Measurements from ENCODE around the gene TFAP2B. TPM values are rescaled to one million over a fixed set of nuclear protein-coding genes. Genes with fewer than 3 reads are reported as not detected.

The TFAP2B gene
- total RNA-seq, 1 experiment from 2014 or later, result not detected

DNA sequence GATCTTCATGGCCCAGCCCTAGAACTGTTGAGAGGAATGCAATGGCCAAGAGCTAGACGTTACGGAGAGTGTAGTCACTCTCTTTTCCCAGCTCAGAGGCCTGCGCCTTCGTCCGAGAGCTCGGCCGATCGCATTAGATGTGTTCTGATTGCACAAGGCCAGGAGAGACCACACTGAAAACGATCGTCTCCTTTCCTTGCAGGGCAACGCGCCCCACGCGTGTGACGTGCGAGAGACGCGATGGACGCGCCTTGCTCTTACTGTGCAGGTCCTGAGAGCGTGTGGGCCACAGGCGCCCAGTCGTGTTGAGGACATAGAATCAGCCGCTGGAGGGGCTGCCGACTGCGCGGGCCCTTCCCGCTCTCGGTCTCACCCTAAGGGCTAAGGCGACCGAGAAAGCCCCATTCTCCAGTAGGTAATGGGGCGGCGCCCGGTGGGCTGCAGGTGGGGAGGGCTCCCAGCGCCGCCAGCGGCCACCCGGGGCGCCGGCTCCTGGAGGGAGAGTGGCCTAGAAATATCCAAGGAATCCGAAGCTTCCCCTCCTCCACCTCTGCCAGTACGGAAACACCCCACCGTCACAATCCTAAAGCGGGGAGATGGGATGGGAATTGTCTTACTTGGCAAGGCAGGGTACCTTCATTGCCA, 26.9 kb downstream of the TFAP2B start:
- H3K4me3 Mint-ChIP-seq (ENCODE audit: low read depth, unreplicated experiment), result no peak overlapping the region
- no TSS peak for BruUV-seq (replicated peaks)

DNA sequence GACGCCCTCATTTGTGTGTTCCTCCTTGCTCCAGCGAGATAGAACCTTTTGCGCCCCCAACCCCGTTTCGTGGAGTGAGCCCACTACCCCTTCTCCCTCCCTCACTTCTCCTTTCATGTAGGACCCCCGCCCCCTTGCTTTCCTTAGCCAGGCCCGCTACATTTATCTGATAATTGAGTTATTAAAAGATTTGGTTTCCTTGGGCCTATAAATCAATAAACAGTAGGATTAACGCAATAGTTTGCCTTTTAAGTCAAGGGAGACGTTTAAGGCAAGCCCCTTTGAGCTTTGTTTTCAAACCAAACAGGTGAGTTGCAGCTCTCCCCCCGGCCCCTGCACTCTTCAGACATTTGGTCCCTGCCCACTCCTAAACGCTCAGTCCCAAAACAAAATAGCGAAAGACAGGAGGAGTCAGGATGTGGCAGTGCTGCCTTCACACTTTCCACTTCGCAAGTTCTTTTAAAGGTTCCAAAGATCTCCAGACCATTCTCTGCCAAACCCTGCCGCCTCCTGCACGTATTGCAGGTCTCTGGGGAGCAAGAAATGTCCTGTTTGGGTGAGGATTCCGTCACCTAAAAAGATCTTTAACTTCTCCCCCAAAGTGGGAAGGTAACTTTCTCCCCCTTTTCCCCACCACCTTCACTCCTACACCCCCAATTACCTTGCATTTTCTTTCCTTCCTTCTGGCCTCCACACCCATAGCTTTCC, 27.6 kb downstream of the TFAP2B start:
- intact Hi-C loops (cut with micrococcal nuclease; ENCODE audit: unreplicated experiment), result no loop called here
- no peak for DNase-seq
- TF ChIP-seq, protein P1, sequence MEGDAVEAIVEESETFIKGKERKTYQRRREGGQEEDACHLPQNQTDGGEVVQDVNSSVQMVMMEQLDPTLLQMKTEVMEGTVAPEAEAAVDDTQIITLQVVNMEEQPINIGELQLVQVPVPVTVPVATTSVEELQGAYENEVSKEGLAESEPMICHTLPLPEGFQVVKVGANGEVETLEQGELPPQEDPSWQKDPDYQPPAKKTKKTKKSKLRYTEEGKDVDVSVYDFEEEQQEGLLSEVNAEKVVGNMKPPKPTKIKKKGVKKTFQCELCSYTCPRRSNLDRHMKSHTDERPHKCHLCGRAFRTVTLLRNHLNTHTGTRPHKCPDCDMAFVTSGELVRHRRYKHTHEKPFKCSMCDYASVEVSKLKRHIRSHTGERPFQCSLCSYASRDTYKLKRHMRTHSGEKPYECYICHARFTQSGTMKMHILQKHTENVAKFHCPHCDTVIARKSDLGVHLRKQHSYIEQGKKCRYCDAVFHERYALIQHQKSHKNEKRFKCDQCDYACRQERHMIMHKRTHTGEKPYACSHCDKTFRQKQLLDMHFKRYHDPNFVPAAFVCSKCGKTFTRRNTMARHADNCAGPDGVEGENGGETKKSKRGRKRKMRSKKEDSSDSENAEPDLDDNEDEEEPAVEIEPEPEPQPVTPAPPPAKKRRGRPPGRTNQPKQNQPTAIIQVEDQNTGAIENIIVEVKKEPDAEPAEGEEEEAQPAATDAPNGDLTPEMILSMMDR (IDR thresholded peaks at IDR 0.05; ENCODE audit: unreplicated experiment), result no peak
- H3K4me3 Mint-ChIP-seq (ENCODE audit: low read depth, unreplicated experiment), result no peak overlapping the region
- no peaks in the 10 kb centered on the region for H3K36me3 Mint-ChIP-seq (ENCODE audit: insufficient read depth, unreplicated experiment)
- no peak overlapping the region for H3K27ac Mint-ChIP-seq (ENCODE audit: unreplicated experiment)
- no TSS peak for BruUV-seq (replicated peaks)
- H3K27me3 Mint-ChIP-seq (ENCODE audit: unreplicated experiment), result peaks cover 33% of the 10 kb centered on the region
- no peaks in the 10 kb centered on the region for H3K9me3 Mint-ChIP-seq (ENCODE audit: low read depth, unreplicated experiment)
- CTCF ChIA-PET, result no interaction called here
- H3K4me1 Mint-ChIP-seq (ENCODE audit: low read depth, unreplicated experiment), result no peaks in the 10 kb centered on the region

More for the DNA sequence above, 26.9 kb downstream of the TFAP2B start:
- CTCF ChIA-PET, result no interaction called here
- Mint-ChIP-seq H3K27ac (ENCODE audit: unreplicated experiment) (no peak overlapping the region), H3K4me1 (ENCODE audit: low read depth, unreplicated experiment) (no peaks in the 10 kb centered on the region), H3K27me3 (ENCODE audit: unreplicated experiment) (peaks cover 33% of the 10 kb centered on the region), H3K9me3 (ENCODE audit: low read depth, unreplicated experiment) (no peaks in the 10 kb centered on the region), H3K36me3 (ENCODE audit: insufficient read depth, unreplicated experiment) (no peaks in the 10 kb centered on the region)
- TF ChIP-seq, protein P1 (IDR thresholded peaks at IDR 0.05; ENCODE audit: unreplicated experiment), result no peak
- no peak for DNase-seq
- intact Hi-C loops (cut with micrococcal nuclease; ENCODE audit: unreplicated experiment), result no loop called here

DNA sequence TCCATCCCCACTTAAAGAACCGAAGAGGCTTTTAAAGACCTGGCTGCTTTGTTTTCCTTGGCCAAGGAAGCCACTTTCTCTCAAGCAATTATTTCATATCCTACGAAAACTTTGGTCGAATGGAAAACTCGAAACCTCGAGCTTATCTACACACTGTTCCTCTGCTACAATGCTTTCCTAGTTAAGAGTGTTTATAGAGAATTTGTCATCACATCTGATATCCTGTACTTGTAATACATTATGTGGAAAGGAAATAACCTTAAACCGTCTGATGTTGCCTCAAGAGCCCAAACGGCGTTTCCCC, 28.1 kb downstream of the TFAP2B start:
- H3K27ac Mint-ChIP-seq (ENCODE audit: unreplicated experiment), result no peak overlapping the region
- TF ChIP-seq, protein P1 (IDR thresholded peaks at IDR 0.05; ENCODE audit: unreplicated experiment), result no peak
- no peak overlapping the region for H3K4me3 Mint-ChIP-seq (ENCODE audit: low read depth, unreplicated experiment)
- H3K4me1 Mint-ChIP-seq (ENCODE audit: low read depth, unreplicated experiment), result no peaks in the 10 kb centered on the region
- peaks cover 33% of the 10 kb centered on the region for H3K27me3 Mint-ChIP-seq (ENCODE audit: unreplicated experiment)
- CTCF ChIA-PET, result interaction anchor here (0.7 kb wide), 1 partner anchor 122 kb away, joined by 3 read pairs; no protein-coding TSS in a partner anchor
- intact Hi-C loops (cut with micrococcal nuclease; ENCODE audit: unreplicated experiment), result no loop called here
- BruUV-seq (replicated peaks), result no TSS peak
- H3K9me3 Mint-ChIP-seq (ENCODE audit: low read depth, unreplicated experiment), result no peaks in the 10 kb centered on the region
- no peak for DNase-seq
- H3K36me3 Mint-ChIP-seq (ENCODE audit: insufficient read depth, unreplicated experiment), result no peaks in the 10 kb centered on the region

DNA sequence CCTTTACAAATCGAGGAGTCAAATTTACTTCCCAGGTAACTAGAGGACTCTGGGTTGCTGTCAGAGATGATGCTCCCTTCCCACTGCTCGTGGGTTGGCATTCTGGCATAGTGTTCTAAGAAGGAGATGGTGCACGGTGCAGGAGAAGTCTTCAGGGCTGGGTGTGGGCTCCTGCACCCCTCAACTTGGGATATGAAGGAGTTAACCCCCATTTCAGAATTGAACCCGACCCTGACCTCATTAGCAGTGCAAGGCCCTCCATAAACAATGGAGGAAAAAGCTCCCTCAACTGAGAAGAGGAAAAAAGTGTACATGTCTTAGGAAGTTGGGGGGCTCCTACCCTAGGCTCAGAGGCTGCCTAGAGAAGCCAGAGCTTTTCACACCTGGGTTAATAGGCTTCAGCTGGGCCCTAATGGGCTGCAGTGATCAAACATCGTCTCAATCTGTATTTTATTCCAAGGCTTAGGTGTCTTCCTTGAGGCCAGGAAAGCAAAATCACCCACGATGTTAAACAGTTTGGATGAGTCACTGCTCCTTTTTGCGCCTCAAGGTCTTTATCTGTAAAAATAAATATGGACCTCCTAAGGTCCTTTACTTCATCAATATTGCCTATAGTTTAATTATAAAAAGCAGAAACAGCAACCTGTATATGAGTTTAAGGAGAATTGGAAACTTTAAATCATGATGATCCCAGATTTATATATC, 29.4 kb downstream of the TFAP2B start:
- Mint-ChIP-seq H3K4me1 (ENCODE audit: low read depth, unreplicated experiment) (no peaks in the 10 kb centered on the region), H3K36me3 (ENCODE audit: insufficient read depth, unreplicated experiment) (no peaks in the 10 kb centered on the region), H3K4me3 (ENCODE audit: low read depth, unreplicated experiment) (no peak overlapping the region), H3K27me3 (ENCODE audit: unreplicated experiment) (peaks cover 33% of the 10 kb centered on the region), H3K27ac (ENCODE audit: unreplicated experiment) (no peak overlapping the region), H3K9me3 (ENCODE audit: low read depth, unreplicated experiment) (no peaks in the 10 kb centered on the region)
- CTCF ChIA-PET, result no interaction called here
- no peak for DNase-seq
- TF ChIP-seq, protein P1 (IDR thresholded peaks at IDR 0.05; ENCODE audit: unreplicated experiment), result no peak
- no TSS peak for BruUV-seq (replicated peaks)
- intact Hi-C loops (cut with micrococcal nuclease; ENCODE audit: unreplicated experiment), result no loop called here
